Measurements from ENCODE around the gene RAB42.
"Not testable (repeated sequence)": the region's sequence is repeated elsewhere in the genome, so short reads cannot be mapped to it uniquely, and the experiment has no call there.

Gene RAB42, protein sequence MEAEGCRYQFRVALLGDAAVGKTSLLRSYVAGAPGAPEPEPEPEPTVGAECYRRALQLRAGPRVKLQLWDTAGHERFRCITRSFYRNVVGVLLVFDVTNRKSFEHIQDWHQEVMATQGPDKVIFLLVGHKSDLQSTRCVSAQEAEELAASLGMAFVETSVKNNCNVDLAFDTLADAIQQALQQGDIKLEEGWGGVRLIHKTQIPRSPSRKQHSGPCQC

DNA sequence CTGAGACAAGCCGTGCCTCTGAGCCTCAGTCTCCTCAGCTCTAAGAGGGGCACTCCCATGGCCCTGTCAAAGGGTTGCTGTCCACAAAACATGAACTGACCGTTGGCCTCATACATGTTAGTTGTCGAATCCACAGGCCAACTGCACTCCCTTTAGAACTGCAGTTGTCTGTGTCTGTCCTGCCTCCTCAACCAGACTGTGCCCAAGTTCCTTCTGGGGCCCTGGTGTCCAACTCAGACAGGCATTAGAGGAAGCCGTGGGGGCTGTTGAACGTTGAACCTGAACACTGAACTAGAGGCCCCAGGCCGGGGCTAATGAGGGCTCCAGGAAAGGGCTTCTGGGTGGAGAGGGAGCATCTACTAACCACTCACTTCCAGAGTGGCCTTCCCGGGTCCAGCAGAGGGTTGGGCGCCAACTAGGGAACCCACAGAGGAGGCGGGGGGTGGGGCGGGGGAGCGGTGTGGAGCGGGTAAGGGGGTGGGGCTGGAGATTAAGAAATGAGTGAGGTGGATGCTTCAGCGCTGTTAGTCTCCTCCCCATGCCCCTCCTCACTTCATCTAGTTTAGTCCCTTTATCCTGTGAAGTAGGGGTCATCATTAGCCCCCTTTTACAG, at the start of gene RAB42:
RAB42 (plus strand) TSS at position 558 of the 613 bp plus-strand sequence. CDS start 247 bp downstream, outside the sequence.
- no peak for FAIRE-seq

DNA sequence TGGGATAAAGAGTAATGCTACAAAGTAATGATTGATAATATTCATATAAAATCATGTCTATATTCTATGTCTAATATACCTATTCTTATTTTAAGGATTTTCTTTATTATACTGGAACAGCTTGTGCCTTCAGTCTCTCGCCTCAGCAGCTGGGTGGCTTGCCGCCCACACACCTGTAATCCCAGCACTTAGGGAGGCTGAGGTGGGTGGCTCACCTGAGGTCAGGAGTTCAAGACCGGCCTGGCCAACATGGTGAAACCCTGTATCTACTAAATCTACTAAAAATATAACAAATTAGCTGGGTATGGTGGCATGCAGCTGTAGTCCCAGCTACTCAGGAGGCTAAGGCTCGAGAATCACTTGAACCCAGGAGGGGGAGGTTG, 46.8 kb upstream of the RAB42 start:
- FAIRE-seq: no peak

DNA sequence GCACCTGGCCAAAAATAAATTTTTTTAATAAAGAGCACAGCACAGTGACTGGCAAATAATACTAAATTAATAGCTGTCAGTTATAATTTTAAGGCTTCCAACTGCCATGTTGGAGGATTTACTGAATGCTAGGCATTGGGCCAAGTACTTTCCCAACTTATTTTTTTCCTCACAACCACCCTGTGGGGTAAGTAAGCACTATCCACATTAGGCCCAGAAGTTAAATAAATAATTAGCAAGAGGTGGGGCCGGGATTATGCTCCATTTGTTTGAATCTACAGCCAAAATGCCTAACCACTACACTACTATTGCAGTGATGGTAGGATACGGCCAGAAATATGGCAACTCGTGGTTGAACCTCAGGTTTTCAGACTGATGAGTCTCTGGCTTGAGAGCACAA, 43.7 kb upstream of the RAB42 start:
- no peak for FAIRE-seq

DNA sequence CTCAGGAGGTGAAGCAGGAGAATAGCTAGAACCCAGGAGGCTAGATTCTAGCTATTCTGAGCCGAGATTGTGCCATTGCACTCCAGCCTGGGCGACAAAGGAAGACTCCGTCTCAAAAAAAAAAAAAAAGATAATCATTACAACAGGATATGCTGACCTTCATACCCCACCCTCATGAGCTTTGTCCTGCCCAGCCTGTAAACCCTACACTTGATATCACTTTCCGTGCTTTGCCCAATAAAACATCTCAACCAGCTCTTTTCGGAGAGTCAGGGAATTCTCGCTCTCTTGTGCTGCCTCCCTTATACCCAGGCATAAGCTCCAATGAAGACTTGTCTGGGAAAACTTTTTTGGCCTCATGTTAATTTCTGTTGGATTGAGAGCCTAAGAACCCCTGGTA, 40.7 kb upstream of the RAB42 start:
- FAIRE-seq: no peak

DNA sequence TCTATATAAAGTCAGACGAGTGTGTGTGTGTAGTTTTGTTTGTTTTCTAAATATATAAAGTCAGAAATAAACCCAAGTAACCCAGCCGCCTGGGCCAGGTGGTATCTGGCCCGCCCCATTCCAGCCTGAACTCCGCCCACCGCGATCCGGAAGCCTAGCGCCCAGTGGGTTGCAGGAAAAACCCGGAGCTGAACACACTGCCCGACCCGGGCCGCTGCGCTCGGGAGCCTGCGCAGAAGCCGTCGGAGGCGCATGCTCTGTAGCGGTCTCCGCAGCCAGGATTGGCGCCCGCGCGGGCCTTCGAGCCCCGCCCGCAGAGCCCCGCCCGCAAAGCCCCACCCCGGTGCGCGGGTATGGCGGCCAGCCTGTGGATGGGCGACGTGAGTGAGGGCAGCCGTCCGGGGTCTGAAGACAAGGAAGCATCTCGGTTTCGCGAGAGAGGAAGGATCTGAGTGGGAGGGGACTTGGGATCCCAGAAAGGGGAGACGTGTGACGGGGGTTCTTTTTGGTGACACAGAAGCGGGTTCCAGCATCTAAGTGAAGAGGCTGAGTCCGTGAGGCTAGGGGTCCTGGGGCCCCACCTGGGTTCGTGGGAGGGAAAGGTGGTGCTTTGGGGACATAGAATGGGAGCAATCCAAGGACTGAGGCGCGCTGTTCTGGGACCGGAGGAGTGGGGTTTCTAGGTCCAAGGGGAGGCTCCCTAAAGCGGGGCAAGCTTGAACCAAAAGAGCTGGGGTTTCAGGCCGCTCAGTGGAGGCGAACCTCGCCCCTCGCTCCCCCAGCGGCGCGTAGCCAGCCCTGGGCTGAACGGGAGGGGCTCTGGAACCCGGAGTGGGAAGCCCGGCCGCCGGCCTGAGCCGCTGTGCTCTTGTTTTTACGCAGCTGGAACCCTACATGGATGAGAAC, 39.1 kb upstream of the RAB42 start, which contains the start of gene TRNAU1AP:
TRNAU1AP (plus strand) TSS at position 328 of the 906 bp plus-strand sequence; CDS start at position 354, 26 bp downstream.
- peak; percentile 69 for FAIRE-seq

DNA sequence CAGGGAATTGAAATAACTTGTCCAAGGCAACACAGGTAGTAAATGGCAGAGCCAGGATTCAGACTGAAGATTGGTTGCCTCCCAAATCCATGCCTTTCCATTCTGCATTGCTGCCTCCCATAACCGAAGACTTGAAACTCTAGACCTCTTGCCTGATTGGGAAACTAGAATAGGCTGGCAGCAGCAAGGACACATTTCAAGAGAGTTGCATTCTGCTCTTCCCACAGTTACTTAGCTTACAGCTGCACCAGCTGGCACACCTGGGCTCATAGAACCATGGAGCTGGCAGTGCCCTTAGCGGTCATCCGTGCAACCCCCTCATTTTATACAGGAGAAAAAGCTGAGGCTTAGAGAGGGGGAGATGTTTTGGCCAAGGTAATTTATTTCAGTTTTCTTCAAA, 31.2 kb upstream of the RAB42 start:
- FAIRE-seq: no peak

DNA sequence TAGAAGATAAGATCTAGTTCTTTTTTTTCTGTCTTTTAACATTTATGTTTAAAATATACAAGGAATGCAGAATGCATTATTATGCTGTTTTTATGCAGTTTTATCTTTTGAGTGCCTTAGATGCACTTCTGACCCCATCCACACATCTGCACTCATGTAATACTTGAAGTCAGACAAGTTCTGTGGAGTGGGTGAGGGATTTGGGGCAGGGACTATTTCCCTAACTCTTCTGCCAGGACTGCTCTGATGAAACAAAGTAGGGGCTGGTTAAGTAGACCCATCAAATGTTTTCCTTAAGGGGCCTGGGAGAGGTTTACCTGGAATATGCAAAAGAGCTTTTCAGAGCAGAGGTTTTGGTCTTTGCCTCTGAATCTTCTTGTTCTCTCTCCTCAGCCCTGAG, 27.8 kb upstream of the RAB42 start:
- no peak for FAIRE-seq

DNA sequence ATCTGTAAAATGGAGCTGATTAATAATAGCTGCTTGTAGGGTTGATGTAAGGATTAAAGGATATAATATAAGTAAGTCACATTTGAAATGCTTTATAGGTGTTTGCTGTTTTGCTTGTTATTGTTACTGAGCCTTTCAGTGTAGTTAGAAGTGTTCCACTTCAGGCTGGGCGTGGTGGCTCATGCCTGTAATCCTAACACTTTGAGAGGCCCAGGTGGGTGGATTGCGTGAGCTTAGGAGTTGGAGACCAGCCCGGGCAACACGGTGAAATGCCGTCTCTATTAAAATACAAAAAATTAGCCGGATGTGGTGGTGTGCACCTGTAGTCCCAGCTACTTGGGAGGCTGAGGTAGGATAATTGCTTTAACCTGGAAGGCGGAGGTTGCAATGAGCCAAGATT, 27.0 kb upstream of the RAB42 start:
- FAIRE-seq: no peak

DNA sequence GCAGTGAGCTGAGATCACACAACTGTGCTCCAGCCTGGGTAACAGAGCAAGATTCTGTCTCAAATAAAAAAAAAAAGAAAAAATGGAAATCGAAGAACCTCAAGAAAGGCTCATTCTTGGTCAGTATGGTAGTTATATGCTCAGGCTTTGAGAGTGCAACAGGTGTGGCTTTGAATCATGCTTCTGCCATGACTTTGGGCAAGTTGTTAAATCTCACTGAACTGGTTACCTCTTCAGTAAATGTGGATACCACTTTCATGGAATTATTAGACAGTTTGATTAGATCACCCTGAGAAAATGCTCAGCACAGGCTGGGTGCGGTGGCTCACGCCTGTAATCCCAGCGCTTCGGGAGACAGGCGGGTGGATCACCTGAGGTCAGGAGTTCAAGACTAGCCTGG, 26.3 kb upstream of the RAB42 start:
- no peak for FAIRE-seq

DNA sequence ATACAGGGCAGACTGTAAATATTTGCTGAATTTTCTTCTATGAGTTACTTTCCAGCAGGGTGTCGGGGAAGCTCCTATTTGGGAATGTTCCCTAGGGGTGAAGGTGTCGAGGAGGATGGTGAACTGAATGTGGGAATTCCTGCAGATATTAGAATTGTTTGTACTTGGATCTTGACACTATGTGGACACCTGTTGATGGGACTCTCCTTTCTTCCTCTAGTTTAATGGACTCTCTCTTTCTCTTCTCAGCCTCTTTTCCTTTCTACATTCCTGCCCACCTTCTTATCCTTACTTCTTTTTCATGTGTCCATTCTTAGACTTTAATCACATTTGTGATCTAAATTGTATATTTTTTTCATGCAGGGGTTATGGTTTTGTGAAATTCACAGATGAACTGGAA, 25.1 kb upstream of the RAB42 start:
- FAIRE-seq: no peak

DNA sequence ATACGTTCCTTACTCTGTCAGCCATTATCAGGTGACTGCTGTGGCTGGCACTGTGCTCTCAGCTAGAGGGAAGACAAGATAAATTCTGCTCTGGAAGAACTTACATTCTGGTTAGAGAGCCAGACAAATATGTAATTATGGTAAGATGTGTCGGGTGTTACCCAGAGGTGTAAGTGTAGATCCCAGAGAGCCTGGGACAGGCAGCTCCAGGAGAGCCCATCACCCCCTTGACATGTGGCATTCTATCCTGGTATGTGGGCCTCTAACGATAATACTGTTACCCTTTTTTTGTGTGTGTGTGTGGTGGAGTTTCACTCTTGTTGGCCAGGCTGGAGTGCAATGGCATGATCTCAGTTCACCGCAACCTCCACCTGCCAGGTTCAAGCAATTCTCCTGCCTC, 20.2 kb upstream of the RAB42 start:
- no peak for FAIRE-seq

DNA sequence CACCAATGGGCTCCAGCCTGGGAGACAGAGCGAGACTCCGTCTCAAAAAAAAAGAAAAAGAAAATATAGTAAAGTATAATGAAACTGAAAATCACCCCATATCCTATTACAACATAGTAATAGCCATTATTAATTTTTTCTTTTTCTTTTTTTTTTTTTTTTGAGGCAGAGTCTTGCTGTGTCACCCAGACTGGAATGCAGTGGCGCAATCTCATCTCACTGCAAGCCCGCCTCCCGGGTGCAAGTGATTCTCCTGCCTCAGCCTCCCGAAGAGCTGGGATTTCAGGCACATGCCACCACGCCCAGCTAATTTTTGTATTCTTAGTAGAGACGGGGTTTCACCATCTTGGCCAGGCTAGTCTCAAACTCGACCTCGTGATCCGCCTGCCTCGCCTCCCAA, 19.2 kb upstream of the RAB42 start:
- FAIRE-seq: not testable (repeated sequence)

DNA sequence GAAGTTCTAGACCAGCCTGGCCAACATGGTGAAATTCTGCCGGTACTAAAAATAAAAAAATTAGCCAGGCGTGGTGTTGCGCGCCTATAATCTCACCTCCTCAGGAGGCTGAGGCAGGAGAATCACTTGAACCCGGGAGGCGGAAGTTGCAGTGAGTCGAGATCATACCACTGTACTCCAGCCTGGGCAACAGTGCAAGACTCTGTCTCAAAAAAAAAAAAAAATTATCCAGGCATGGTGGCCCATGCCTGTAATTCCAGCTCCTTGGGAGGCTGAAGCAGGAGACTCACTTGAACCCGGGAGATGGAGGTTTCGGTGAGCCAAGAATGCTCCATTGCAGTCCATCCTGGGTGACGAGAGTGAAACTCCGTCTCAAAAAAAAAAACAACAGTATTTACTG, 18.5 kb upstream of the RAB42 start:
- no peak for FAIRE-seq

DNA sequence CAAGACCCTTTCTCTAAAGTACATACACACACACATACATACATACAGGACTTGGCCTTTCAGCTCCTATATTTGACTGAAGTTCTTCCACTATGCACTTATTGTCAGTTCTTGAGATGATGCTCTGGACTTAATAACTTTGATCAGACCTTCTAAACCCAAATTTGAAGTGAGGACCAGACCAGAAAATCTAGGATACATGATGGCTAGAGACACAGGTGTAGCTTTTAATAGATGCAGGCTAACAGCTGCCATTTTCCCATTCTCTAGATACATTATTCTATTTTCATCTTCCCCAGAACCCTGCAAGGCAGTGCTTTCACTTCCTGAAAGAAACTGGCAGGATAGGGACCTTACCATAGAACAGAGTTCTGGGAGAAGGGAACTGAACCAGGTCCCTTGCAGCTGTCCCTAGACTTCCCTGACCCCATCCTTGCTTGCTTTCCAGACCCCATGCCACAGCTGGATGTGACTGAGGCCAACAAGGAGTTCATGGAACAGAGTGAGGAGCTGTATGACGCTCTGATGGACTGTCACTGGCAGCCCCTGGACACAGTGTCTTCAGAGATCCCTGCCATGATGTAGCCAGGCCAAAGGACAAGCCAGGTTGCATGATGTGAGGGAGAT, 14.9 kb upstream of the RAB42 start:
- no peak for FAIRE-seq

DNA sequence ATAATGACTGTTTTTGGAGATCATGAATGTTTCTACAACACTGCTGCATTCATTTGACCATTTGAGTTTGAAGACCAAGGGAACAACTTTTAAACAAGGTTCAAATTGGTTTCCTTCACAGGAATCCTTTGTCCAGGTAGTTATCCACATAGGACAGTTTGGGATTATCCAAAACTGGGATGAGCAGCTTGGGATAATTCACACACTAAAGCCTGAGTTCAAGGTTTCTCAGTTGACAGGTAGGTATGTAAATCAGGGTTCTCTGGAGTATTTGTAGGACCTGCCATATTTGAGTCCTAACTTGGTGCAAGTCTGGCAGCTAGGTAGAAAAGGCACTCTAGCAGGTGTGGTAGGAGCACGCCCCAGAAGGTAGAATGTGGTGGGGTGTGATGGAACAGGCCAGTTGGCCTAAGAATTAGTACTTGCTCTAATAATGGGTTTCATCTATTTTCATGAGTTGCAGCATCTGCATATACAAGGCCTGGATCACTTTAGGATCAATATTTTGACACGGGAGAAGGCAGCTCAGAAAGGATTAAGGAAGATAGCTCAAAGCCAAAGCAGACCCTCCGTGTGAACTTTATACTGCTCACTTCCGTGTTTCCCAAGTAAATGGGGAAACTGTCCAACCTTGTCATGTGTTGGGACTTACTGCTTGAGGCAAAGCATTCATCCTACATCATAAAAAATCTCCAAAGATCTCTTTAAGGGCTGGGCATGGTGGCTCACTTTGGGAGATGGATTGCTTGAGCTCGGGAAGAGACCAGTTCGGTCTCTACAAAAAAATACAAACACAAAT, 14.1 kb upstream of the RAB42 start:
- FAIRE-seq: no peak

DNA sequence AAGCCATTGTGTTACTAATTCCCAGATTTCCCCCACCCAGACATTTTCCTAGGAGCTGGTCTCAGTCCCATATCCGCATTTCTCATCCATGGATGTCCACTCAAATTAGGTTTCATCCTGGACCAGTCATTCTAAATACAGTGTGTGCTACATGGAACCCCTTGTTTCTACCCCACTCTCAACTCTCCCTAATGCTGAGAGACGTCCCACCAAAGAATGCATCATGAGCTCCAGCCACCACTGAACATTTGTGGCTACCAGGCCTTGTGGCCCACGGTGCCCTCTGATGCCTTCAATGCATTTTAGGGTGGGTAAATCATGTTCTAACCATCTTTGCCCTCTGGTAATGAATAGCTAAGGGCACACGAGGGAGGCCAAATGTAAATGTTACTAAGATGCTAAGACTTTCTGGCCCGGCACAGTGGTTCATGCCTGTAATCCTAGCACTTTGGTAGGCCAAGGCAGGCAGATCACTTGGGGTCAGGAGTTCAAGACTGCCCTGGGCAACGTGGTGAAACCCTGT, 13.3 kb upstream of the RAB42 start:
- FAIRE-seq: no peak

DNA sequence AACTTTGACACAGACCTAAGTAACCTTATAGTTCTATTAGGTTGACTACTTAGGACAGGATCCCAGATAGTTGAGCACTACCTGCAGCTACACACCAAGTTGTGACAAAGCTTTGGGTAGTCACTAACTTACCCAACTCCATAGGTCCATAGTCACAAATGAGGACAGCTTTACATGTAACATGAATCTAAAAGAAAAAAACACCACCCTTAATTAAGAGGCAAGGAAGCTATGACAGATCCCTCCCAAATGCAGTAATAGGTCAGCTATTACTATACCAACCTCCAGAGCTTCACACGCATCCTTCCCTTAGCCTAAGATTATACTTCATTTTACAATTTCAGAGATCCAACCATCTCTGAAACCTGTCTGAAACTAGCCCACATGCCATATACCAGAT, 12.7 kb upstream of the RAB42 start:
- FAIRE-seq: no peak

DNA sequence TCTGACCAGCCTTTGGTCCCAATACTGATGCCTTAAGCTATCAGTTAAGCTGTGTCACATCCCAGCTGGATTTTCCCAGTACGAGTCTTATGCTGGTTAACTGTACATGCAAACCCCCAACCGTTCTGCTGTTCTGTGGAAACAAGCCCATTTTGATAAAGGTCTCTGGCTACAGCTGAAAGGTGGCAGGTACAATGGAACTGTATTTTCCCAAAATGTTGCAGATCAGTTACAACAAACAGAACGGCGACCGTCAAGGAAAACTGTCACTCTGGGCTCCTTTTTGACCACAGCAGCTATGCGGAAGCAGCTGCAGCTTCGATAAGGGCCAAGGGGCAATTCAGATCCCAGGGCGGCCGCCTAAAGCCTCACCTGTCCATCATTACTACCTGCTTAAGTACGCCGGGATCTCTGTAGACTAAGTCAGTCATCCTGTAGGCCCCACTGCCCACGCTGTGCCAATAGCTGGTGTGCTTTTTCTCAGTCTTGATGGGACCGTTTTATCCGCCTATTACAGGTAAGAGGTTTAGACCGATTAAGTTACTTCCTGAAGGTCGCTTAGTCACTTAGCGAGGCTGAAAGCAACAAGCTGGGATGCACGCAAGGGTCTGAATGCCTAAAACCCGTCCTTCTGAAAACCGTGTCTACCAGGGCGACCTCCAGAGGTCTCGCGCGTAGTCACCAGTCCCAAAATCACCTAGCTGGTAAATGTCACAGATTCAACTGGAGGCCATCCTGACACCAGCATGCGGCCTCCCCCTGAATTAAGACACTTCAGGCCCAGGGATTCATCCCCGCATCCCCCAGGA, 11.1 kb upstream of the RAB42 start:
- no peak for FAIRE-seq

DNA sequence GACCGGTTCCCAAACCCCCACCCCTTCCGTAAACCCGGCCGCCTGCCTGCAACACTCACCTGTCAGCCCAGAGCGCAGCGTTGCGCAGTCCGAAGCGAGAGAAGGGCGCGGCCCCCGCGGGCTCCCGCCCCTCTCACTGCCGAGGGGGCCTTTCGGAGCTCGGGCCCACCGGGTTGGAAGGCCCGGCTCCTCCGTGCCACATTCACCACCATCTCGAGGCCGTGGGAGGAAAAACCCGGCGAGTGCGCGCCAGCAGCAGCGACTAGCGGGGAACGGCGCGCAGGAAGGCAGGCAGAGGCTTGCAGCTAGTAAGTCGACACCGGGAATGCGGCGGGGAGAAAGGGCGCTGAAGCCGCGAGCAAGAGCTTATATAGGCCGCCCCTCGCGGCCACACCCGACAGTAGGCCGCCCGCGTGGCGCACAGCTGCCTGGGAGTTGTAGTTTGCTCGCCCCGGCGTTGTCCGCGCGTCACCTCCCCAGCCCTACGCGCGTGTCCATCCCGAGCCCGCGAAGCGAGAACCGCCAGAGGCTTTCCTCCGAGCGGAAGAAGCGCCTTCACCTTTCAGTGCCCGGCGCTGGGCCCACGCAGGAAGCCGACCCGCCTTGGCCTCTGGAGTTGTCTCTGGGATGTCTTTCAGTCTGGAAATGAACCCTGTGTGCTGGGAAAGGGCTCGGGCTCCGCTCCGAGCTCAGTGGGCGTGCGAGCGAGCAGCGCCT, 10.4 kb upstream of the RAB42 start:
- FAIRE-seq: no peak

DNA sequence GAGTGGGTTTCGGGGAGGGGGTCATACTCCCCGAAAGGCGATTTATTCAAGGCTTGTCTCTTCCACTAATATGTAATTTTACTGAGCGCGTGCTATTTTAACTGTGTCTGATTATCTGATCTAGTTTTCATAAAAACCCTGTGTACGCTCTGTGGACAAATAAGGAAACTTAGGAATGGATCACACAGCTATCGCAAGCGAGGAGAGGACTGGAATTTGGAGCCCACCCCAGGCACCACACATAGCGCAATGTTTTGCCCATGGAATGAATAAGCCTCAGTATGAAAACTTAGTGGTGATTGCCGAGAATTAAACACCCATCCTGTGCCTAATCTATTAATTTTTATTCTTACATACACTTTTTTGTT, 9.8 kb upstream of the RAB42 start:
- no peak for FAIRE-seq
